Left renal cortex interstitium (tissue), 4 donors: Measurements from ENCODE around the gene SP5. TPM values are rescaled to one million over a fixed set of nuclear protein-coding genes. Genes with fewer than 3 reads are reported as not detected.
"Not testable (repeated sequence)": the region's sequence is repeated elsewhere in the genome, so short reads cannot be mapped to it uniquely, and the experiment has no call there.

ENCODE experiments used
- DNase-seq, 4 donors: peaks; one replicate each; pipeline ENCODE4 v3.0.0-alpha.2; 2013; ENCODE audit warnings: low read depth in 4 of 4, low spot score in 2 of 4, missing footprints in 1 of 4
- polyA plus RNA-seq, 4 donors: library from polyadenylated mRNA; unstranded; fragments of 120-200 nt; gene quantifications; one replicate each; pipeline ENCODE4 v1.2.1, GENCODE V29; 2013; ENCODE audit not compliant: insufficient read length in 4 of 4

SP5 gene
- polyA plus RNA-seq: 1 to 10 TPM in 2 of 4 donors, under 1 TPM in 2; 0.47 to 2.7 (median 0.96) TPM

GRCh38 chr2:170715062-170715931, at the start of gene SP5:
SP5 (plus strand) TSS chr2:170715337; CDS start chr2:170715513, 176 bp downstream.
- no peak for DNase-seq

GRCh38 chr2:170665743-170666142, 49.4 kb upstream of the SP5 start:
- DNase-seq: no peak

GRCh38 chr2:170669909-170670308, 45.2 kb upstream of the SP5 start:
- no peak for DNase-seq

- DNase-seq: no peak
Measured at GRCh38 chr2:170670651-170671050, 44.5 kb upstream of the SP5 start.

- DNase-seq: no peak
Measured at GRCh38 chr2:170671079-170671478, 44.1 kb upstream of the SP5 start.

- DNase-seq: not testable (repeated sequence)
Measured at GRCh38 chr2:170674282-170674681, 40.9 kb upstream of the SP5 start.

GRCh38 chr2:170675701-170676100, 39.4 kb upstream of the SP5 start:
- DNase-seq: no peak

GRCh38 chr2:170679607-170680079, 35.5 kb upstream of the SP5 start:
- DNase-seq: no peak

- no peak for DNase-seq
Measured at GRCh38 chr2:170680172-170680941, 34.8 kb upstream of the SP5 start.

GRCh38 chr2:170681311-170681710, 33.8 kb upstream of the SP5 start:
- DNase-seq: no peak

- no peak for DNase-seq
Measured at GRCh38 chr2:170685591-170685990, 29.5 kb upstream of the SP5 start.

- no peak for DNase-seq
Measured at GRCh38 chr2:170689481-170689880, 25.7 kb upstream of the SP5 start.

GRCh38 chr2:170690640-170691039, 24.5 kb upstream of the SP5 start:
- no peak for DNase-seq

GRCh38 chr2:170694316-170694715, 20.8 kb upstream of the SP5 start:
- no peak for DNase-seq

- no peak for DNase-seq
Measured at GRCh38 chr2:170695521-170696410, 19.4 kb upstream of the SP5 start.

- DNase-seq: no peak
Measured at GRCh38 chr2:170696948-170697347, 18.2 kb upstream of the SP5 start.

- DNase-seq: no peak
Measured at GRCh38 chr2:170701011-170701410, 14.1 kb upstream of the SP5 start.

GRCh38 chr2:170703776-170704476, 11.2 kb upstream of the SP5 start:
- no peak for DNase-seq

- DNase-seq: no peak
Measured at GRCh38 chr2:170707821-170708795, 7.0 kb upstream of the SP5 start.
